ENCODE results near the gene ST7.

DNA sequence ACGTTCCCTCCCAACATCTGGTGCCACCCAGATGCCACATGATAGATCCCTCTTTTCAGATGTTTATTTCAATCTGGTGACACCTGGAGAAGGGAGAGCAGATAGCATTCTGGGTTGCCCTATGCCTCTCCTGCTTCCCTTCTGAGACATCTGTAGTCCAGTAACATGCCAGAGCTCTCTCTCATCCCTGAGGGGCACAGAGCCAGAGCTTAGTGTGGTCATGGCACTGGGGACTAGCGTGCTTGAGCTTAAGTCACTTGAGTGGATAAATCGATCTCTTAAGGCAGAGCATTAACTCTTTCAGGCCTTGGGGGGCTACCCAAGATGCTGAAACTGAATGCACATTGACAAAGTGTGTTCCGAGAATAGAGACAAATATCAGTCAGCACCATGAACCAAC, 321.6 kb downstream of the ST7 start:
- TF ChIP-seq, protein P1, sequence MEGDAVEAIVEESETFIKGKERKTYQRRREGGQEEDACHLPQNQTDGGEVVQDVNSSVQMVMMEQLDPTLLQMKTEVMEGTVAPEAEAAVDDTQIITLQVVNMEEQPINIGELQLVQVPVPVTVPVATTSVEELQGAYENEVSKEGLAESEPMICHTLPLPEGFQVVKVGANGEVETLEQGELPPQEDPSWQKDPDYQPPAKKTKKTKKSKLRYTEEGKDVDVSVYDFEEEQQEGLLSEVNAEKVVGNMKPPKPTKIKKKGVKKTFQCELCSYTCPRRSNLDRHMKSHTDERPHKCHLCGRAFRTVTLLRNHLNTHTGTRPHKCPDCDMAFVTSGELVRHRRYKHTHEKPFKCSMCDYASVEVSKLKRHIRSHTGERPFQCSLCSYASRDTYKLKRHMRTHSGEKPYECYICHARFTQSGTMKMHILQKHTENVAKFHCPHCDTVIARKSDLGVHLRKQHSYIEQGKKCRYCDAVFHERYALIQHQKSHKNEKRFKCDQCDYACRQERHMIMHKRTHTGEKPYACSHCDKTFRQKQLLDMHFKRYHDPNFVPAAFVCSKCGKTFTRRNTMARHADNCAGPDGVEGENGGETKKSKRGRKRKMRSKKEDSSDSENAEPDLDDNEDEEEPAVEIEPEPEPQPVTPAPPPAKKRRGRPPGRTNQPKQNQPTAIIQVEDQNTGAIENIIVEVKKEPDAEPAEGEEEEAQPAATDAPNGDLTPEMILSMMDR (conservative IDR thresholded peaks at IDR 0.05 in 1 of 2, IDR thresholded peaks at IDR 0.05 in 1 of 2; ENCODE audit: extremely low read depth in 1 of 2, insufficient read depth in 1 of 2, low read depth in 1 of 2, low read length in 2 of 2), result no peak
- TF ChIP-seq EZH2 (IDR thresholded peaks at IDR 0.05; ENCODE audit: borderline replicate concordance, low read length), result no peak

Data from mammary epithelial cell (primary cell).